Measurements from ENCODE around the gene PIK3R2. TPM values are rescaled to one million over a fixed set of nuclear protein-coding genes. Genes with fewer than 3 reads are reported as not detected.

PIK3R2 gene
- total and polyA plus RNA-seq, 2 of the 13 experiments (the other 11 are each of a cell fraction or from before 2014, with no cell fraction given), result 18.6 to 25.3 TPM

GRCh38 chr19:18173572-18174288 is 20.8 kb downstream of the PIK3R2 start, which contains the start of gene IFI30 (continued):
- TF ChIP-seq ATAD3A (CRISPR knock-in tag; IDR thresholded peaks at IDR 0.05) (no peak), HOXA9 (CRISPR knock-in tag; IDR thresholded peaks at IDR 0.05; ENCODE audit: borderline replicate concordance) (no peak), TFDP2 (CRISPR knock-in tag; IDR thresholded peaks at IDR 0.05) (no peak), NR2C2 (CRISPR knock-in tag; IDR thresholded peaks at IDR 0.05; ENCODE audit: borderline replicate concordance) (no peak; the same call in 1 of the 2 replicates), ZNF484 (CRISPR knock-in tag; IDR thresholded peaks at IDR 0.05; ENCODE audit: borderline replicate concordance, low read depth) (no peak), CREBL2 (CRISPR knock-in tag; IDR thresholded peaks at IDR 0.05; ENCODE audit: borderline replicate concordance) (no peak), ZNF276 (CRISPR knock-in tag; IDR thresholded peaks at IDR 0.05; ENCODE audit: low read depth) (peak; percentile 84), ERF (CRISPR knock-in tag; IDR thresholded peaks at IDR 0.05) (0 out of 2 replicates have a peak, but pooled peaks have one; percentile 42), E2F2 (CRISPR knock-in tag; IDR thresholded peaks at IDR 0.05; ENCODE audit: borderline replicate concordance) (no peak), SPEN (CRISPR knock-in tag; IDR thresholded peaks at IDR 0.05; ENCODE audit: low read depth) (no peak; the same call in 1 of the 2 replicates), ARNT (IDR thresholded peaks at IDR 0.05) (no peak), ZNF770 (CRISPR knock-in tag; IDR thresholded peaks at IDR 0.05) (no peak), UBTF (CRISPR knock-in tag; IDR thresholded peaks at IDR 0.05) (peak; percentile 60), ZNF362 (CRISPR knock-in tag; IDR thresholded peaks at IDR 0.05; ENCODE audit: borderline replicate concordance) (0 out of 2 replicates have a peak, but pooled peaks have one; percentile 42), HOXA7 (CRISPR knock-in tag; IDR thresholded peaks at IDR 0.05) (no peak), ZNF275 (CRISPR knock-in tag; IDR thresholded peaks at IDR 0.05; ENCODE audit: borderline replicate concordance) (0 out of 2 replicates have a peak, but pooled peaks have one; percentile 40)
